HG02588 (cell line): ENCODE measurements around the gene KCNQ2.

Experiments
- ATAC-seq: cut with Tn5 transposase; IDR thresholded peaks from one replicate; pipeline ENCODE4 v1.9.1; 2021; ENCODE audit warnings: mild to moderate bottlenecking, moderate library complexity; ENCODE audit not compliant: unreplicated experiment

KCNQ2 gene

DNA sequence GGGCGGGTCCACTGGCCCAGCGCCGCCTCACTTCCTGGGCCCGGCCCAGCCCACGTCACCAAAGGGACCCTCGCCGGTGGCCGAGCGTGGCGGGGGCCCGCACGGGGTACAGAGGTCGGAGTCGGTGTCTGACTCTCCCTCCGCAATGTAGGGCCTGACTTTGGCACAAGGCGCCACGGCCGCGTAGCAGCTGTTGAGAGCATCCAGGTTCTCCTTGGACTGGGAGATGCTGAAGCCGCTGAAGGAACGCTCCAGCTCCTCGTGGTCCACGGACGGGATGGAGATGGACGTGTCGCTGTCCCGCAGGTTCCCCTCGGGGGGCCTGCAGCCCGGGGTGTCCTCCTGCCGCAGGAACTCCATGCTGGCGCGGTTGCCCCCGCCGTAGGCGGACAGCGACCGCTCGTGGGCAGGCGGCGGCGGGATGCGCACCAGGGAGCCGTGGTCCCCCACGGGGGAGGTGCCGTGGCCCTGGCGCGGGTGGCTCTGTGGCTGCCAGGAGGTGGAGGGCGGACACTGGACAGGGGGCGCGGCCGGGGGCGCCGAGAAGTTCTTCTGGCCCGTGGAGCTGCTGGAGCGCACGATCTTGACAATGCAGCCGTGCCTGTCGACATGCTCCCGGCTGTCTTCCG is 65.7 kb downstream of the KCNQ2 start:
- ATAC-seq, result no peak

DNA sequence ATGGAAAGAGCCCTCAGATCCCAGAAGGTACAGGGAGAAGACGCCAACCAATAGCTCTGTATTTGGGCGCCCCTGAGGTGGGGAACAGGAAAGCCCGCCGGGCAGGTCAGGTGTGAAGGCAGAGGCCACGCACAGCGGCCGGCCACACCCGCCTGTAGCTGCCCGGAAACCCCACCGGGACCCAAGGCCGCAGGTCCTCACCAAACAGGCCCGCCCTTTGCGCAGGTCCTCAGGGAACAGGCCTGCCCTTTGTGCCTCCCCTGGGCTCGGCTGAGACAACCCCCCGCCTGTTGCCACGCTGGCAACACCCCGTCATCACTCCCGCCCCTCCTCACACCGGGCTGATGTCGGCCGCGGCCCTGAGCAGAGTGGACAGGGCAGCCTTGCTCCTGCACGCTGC is 66.4 kb downstream of the KCNQ2 start:
- ATAC-seq, result no peak

DNA sequence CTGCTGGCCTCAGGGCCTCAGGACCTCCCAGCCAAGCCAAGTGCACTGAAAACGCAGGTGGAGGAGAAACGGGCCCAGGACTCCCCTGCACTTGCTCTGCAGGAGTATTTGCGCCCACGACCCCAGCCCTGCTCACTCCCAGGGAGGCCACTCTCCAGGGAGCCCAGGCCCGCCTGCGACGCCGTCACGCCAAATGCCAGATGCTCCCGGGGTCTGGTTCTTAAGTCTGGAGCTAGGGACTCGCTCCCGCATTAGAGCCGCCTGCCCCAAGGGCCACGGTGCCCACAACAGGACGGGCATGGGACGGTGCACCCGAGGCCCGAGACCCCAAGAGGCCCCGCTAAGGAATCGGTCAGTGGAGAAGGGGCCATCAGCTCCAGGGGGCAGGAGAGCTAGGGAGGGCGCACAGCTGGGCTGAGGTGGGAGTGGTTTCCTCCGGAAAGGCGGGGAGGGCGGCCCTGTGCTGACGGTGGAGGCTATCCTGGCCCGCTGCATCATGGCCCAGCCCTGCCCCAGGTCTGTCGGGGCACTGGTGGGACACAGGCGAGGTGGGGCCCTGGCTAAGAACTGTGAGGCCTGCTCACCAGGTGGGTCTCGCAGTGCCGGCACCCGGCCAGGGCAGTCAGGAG is 67.2 kb downstream of the KCNQ2 start:
- ATAC-seq, result no peak

DNA sequence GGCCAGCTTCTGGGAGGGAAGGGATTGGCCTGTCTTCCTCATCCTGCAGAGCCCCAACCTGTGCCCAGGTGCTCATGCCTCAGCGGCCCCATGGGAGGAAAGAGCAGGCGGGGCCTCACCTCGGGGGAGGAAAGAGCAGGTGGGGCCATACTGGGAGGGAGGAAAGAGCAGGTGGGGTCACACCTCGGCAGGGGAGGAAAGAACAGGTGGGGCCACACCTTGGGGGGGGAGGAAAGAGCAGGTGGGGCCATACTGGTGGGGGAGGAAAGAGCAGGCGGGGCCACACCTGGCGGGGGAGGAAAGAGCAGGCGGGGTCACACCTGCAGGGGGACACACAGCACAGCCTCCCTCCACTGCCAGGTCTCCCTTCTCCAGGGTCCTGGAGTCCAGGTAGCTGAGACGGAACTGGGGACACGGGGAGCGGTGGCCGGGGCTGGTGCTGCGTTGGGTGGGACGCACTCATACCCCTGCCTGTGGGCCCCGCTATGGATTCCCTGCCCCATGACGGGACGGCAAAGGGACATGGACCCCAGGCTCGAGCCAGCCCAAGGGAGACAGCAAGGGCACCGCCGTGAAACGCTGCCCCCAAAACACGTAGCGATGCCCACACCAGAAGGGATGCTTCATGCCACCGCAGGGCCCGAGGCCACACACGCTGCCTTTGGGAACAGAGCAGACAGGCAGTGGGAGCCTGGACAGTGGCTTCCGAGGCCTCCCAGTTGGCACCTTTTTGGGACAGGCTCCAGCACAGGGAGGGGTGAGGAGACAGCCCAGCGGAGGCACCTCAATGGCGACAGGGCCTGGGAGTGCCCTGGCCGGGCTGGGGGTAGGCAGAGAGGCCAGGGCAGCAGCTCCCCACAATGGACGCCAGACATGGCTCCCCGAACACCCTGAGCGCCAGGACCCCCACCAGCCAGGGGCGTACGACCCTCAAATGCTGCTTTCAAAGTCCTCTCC is 68.0 kb downstream of the KCNQ2 start:
- no peak for ATAC-seq

DNA sequence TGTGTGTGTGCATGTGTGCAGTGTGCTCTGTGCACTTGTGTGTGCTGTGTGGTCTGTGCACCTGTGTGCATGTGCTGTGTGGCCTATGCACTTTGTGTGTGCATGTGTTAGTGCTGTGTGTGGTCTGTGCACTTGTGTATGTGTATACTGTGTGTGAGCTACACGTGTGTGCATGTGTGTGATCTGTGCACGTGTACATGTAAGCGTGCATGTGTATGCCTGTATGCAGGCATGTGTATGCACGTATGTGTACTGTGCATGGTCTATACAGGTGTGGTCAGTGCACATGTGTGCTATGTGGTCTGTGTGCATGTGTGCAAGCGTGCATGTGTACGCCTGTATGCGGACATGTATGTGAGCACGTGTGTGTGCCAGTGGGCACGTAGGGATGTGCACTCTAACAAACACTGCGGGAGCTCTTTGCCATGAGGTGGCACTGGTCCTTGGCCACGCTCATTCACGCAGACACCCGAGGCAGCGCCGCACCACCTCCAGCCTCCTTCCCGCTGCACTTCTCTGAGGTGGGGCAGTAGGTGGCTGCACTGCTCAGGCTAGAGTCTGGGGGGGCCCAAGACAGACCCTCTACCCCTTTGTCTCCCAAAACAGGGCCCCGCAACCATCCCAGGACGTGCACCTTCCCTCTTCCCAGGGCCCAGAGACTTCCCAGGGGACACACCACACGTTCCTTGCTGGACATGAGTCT is 68.9 kb downstream of the KCNQ2 start:
- ATAC-seq, result no peak

DNA sequence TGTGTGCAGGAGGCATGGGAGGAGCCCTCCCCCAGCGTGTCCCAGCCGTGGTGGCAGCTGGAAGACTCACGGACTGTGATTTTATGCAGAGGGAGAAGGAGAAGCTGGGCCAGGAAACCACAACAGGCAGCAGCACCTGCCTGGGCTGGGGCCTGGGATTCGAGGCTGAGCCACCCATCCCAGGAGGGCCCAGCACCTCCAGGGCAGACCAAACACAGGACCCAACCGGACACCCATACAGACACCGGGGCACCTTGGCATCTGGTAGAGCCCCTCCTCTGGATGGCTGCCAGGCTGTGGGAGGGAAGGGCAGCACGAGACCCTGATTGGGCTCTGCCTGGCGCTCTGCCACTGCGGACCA is 69.6 kb downstream of the KCNQ2 start:
- ATAC-seq, result no peak

DNA sequence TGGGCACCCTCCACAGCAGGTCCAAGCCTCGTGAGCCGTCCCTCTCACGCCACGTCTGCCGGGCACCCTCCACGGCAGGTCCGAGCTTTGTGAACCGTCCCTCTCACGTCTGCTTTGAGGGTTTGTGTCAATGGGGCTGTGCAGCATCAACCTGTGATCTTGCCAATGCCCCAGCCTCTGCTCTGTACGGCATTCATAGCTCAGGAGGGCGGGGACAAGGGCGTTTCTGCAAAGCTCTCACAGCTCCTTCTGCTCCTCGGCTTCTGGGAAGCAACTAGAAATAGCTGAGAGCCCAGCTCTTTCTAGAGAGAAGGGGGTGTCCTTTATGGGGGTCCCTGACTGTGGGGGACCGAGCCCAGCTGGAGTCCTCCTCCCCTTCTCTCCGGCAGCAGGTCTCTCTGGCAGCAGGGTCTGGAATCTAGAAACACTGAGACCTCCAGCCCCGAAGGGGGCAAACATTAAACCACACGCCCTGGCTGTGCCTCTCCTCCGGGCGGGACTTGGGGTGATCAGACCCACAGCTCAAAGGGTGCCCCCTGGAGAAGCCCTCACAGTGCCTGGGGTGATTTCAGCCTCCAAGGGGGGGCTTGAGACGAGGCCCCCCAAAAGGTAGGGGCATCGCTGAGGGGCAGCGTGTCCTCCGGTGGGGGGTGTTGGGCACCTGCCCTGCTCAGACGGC is 70.1 kb downstream of the KCNQ2 start:
- no peak for ATAC-seq

DNA sequence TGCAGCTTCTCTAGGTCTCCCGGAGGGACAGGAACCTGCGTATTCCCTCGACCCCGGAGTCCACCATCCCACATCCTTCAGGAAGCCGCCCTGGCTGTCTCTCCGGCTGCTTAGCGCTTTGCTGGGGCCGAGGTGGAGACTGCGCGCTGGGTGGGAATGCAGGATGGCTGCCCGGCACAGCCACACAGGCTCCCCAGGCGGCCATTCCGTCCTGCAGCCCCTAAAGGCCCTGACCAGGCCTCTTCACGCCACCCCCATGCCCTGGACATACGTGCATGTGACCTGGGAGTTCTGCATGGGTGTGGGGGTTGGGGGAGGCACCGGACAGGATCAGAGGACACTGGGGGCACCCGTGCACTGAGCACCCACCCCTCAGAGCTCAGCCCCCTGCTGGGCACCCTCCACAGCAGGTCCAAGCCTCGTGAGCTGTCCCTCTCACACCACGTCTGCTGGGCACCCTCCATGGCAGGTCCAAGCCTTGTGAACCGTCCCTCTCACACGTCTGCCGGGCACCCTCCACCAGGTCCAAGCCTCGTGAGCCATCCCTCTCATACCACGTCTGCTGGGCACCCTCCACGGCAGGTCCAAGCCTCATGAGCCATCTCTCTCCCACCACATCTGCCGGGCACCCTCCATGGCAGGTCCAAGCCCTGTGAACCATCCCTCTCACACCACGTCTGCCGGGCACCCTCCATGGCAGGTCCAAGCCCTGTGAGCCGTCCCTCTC is 70.9 kb downstream of the KCNQ2 start:
- no peak for ATAC-seq

DNA sequence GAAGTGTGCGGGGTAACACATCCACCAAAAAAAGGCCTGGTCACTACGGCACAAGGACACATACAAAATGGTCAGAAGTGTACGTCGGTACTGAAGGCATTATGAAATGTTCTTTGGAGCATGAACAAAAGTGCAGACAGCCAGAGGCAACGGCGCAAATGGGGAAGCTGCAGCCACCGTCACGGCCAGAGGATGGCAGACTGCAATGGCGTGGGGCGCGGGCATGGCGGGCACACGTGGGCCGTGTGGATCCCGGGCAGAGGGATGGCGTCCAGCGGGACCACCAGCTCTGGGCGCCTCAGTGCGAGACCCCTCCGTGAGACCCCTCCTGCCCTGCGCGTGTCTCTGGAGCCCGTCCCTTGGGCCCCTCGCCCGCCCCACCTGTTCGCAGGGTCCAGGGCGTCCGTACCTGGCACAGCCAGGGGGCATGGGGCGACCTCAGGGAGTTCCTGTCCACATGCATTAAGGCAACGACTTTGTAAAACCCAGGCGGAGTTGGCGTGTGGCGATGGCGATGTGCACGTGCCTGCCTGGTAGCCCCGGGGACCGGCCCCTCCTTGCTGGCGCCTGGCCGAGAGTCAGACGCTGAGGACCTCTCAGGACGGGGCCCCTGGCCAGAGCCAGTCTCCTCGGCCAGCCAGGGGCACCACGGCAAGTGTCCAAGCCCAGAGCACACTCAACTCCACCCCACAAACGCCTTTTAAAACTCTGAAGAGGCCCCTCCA is 71.8 kb downstream of the KCNQ2 start:
- ATAC-seq, result no peak

DNA sequence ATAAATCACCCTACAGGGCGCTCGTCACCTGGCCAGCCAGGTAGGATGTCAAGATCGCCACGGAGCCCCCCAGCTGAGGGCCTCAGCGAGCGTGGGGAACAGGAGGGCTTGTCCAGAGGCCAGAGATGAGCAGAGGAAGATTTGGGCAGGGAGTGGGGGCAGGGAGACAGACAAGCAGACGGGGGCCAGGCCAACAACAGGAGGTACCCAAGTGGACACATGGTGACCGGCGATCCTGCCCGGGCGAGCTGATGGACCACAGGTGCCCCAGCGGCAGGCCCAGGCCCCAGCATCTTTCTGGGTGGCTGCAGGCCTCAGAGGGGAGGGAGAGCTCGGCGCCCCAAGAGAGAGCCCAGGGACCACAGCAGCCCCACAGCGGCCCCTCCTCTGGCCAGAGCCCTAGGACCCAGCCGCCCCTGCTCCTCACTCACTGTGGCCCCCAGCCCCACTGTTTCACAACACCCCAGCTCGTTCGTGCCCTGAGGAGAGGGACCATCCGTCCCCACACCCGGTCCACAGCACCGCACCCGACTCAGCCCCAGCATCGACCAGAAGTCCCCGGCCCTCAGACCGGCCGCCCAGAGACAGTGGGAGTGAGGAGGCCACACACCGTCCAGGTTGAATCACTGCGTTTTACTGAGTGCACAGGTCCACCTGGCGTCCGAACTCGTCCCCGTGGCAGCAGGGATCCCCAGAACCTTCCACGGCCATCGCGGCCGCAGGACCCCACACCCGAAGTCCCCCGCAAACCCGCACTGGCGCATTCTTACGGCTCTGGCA is 72.7 kb downstream of the KCNQ2 start:
- no peak for ATAC-seq

DNA sequence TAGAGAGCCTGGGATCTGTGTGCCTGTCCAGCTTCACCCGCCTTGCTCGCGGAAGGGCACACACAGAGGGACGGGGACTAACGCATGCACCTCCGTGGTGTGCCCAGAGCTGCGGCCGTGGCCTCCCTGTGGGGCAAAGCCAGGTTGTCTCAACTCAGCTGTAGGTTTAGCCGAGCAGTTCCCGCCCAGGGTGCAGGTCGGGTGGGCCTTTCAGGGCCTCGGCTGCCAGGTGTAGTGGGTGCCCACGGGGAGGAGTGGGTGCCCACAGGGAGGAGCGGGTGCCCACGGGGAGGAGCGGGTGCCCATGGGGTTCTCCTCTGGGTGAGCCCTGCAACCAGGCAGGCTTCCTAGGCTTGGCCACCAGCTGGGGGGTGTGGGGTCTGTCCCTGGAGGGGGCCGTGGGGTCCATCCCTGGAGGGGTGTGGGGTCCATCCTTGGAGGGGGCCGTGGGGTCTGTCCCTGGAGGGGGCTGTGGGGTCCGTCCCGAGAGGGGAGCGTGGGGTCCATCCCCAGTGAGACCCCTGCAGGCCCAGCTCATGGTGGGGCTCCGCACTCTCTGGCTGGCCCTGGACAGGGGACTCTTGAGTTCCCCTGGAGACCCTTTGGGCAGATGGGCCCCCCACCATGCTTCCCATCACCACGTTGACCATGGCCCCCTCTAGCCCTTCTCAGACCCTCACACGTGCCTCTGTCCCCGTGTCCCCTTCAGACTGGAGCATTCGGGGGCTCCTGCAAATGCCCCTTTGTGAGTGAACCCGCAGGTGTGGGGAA is 73.5 kb downstream of the KCNQ2 start:
- ATAC-seq, result no peak

DNA sequence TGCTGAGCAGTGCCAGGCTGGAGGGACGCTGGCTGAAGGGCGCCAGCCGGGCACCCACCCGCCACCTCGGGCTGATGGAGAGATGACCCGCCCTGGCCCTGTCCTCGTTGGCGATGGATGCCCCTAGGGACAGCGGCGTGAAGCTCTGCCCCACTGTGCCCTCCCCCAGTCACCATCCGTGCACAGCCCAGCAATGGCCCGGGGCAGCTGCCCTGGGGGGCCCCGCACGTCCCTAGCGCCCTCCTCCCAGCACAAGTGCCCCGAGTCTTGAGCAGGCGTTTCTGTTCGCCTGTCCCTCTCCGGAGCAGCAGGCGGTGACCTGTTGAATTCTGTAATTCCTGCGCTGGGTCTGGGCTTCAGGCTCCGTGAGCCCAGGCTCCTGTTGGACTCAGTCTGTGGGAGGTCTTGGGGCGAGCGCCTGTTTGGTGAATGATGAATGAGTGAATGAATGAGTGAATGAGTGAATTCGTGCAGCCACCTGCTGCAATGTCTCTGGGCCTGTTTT is 74.5 kb downstream of the KCNQ2 start:
- ATAC-seq, result no peak

DNA sequence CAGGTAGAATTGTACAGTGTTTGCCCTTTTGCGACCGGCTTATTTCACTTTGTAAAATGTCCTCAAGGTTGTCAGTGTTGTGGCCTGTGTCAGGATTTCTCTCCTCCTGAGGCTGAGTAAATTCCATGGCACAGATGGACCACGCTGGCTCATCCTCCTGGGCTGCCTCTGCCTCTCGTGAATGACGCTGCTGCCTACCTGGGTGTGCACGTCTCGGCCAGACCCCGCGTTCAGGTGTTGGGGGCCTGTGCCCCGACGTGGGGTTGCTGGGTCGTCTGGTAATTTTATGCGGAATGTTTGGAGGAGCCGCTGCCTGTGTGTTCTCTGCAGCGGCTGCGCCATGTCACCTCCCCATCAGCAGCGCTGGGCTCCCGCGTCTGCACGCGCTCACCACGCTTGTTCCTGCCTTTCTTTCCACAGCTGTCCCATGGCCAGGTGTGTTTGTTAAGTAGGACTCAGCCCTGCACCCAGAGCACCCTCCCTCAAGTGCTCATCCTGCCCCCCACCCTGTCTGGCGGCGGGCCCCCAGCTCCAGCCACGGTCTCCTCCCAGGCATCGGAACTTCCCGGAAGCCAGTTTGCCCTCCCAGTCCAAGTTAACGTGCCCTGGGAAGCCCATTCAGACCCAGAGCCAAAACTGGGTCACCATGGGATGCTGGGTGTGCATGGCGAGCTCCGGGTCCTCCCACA is 75.2 kb downstream of the KCNQ2 start:
- ATAC-seq, result no peak

DNA sequence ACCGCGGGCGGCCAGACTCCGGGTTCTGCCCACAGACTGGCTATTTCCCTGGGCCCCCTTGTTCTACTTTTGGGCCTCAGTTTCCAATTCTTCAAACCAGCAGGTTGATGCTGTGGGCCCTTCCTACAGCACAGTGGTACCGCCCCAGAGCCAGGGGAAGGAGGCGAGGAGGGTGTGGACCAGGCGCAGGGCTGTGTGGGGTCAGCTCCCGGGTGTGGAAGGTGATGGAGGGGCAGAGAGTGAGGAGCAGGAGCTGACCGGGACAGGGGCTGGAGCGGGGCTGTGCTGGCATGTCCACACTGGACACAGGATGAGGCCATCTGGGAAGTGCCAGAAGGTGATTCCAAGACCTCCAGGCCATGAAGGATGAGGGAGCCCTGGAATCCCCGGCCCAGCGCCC is 76.2 kb downstream of the KCNQ2 start:
- ATAC-seq, result no peak

DNA sequence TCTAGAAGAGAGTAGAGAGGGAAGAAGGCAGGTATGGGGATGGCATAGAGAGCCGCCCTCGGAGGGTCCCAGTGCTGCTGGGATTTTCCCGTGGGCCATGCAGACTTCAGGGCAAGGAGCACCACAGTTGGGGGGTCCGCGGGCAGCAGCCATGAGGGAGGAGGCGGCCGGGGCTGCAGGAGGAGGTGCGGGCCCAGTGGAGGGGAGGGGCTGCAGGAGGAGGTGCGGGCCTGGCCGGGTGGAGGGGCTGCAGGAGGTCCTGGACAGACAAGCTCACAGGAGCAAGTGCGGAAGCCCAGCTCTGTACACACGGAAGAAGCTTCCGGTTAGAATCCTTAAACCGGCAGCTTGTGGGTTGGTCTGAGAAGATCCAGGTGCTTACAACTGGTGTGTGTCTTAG is 76.7 kb downstream of the KCNQ2 start:
- no peak for ATAC-seq

DNA sequence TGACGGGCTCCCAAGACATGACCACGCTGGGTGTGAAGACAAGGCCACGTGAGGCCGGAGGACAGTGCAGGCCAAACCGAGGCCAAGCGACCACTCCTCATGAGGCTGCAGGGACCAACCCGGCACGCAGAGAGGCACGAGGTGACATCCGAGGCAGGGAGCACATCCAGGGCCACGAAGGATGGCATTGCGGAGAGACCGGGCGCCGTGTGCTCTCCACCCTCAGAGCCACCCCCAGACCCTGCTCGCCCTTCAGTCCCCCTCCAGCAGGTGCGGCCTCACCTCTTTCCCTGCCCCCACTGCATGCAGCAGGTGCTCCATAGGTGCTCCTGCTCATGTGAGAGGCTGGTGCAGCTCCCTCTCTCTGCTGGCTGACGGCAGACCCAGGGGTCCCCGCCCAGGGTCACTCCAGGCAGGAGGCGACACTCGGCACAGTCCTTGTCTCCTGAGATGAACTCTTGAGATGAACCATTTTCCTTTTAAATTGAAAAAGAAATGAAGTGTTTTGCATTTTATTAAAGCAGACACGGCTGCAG is 77.5 kb downstream of the KCNQ2 start:
- ATAC-seq, result no peak
